RWPE1 (cell line): ENCODE results near the gene ANKRD36.
A peak's percentile ranks its signal among the peaks of the same experiment; 100 is the strongest.
"Not testable (repeated sequence)": the region's sequence is repeated elsewhere in the genome, so short reads cannot be mapped to it uniquely, and the experiment has no call there.

Source experiments
- CTCF ChIA-PET: fragments of 350-600 bp; sonication (Branson Sonifier 250); formaldehyde crosslinking; extraction: SDS; loops from one replicate; lab custom pipeline; 2021; lab: Yijun Ruan, JAX
- POLR2A ChIA-PET: fragments of 400-600 bp; formaldehyde crosslinking; extraction: SDS; loops from one replicate; lab custom pipeline; 2020; ENCODE audit warnings: antibody characterized with exemption; ENCODE audit not compliant: low non-redundant PET; lab: Yijun Ruan, JAX
- DNase-seq: peaks from one replicate; pipeline ENCODE4 v3.0.0; 2012; ENCODE audit warnings: low spot score
- H3K27ac ChIP-seq: fragments of 450-650 bp; 2 replicates; pipeline ENCODE4 v1.5.1; 2017
- CTCF ChIP-seq: fragments of 450-650 bp; conservative IDR thresholded peaks from 2 replicates; pipeline ENCODE4 v1.5.1; 2017; ENCODE audit warnings: low read depth, mild to moderate bottlenecking

ANKRD36 gene

GRCh38 chr2:97197251-97197650, 84.3 kb downstream of the ANKRD36 start:
- DNase-seq, CTCF ChIA-PET, H3K27ac ChIP-seq, POLR2A ChIA-PET: not testable (repeated sequence)

DNA sequence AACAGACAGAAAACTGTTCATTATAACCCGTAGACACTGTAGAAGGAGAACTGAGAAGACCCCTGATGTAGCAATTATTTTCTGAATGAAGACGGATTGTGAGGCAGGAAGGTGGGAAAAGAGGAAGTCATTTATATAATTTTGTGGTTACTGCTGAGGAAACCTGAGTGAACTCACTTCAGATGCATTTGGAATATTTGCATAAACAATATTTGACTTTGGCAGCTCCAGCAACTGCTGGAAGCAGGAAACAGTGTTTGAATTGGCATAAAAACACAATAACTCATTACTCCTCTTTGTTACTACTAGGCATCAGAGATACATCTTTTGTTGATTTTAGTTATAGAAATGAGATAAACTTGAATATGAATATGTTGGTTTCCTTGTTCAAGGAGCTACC, 87.9 kb downstream of the ANKRD36 start:
- POLR2A ChIA-PET, H3K27ac ChIP-seq, CTCF ChIA-PET, DNase-seq: not testable (repeated sequence)

GRCh38 chr2:97202643-97203250, 89.8 kb downstream of the ANKRD36 start:
- CTCF ChIA-PET, DNase-seq, H3K27ac ChIP-seq, POLR2A ChIA-PET: not testable (repeated sequence)

DNA sequence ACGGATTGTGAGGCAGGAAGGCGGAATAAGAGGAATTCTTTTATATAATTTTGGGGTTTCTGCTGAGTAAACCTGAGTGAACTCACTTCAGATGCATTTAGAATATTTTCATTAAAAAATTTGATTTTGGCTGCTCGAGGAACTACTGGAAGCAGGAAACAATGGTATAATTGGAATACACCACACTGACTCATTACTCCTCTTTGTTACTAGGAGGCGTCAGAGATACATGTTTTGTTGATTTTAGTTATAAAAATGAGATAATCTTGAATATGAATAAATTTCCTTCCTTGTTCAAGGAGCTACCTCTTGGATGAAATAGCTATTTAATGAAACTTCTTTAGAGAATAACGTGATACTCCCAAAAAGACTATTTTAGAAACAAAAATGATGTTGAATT, 97.4 kb downstream of the ANKRD36 start:
- no peak for TF ChIP-seq CTCF
- DNase-seq = no peak
- no peak overlapping the region for H3K27ac ChIP-seq
- ChIA-PET POLR2A (no interaction called here), CTCF (no interaction called here)

GRCh38 chr2:97215025-97215424, 102.1 kb downstream of the ANKRD36 start:
- DNase-seq, CTCF ChIA-PET, H3K27ac ChIP-seq, POLR2A ChIA-PET: not testable (repeated sequence)

GRCh38 chr2:97230848-97231585, 118.1 kb downstream of the ANKRD36 start:
- H3K27ac ChIP-seq = peak overlapping the region; percentile 34
- POLR2A ChIA-PET, CTCF ChIA-PET, DNase-seq: not testable (repeated sequence)

- CTCF ChIA-PET, DNase-seq, POLR2A ChIA-PET: not testable (repeated sequence)
Observed at GRCh38 chr2:97232981-97233380, 120.0 kb downstream of the ANKRD36 start.

GRCh38 chr2:97233660-97234295, 120.8 kb downstream of the ANKRD36 start:
- H3K27ac ChIP-seq, DNase-seq, CTCF ChIA-PET, POLR2A ChIA-PET: not testable (repeated sequence)

More at GRCh38 chr2:97232981-97233380, 120.0 kb downstream of the ANKRD36 start:
- not testable (repeated sequence) for H3K27ac ChIP-seq

DNA sequence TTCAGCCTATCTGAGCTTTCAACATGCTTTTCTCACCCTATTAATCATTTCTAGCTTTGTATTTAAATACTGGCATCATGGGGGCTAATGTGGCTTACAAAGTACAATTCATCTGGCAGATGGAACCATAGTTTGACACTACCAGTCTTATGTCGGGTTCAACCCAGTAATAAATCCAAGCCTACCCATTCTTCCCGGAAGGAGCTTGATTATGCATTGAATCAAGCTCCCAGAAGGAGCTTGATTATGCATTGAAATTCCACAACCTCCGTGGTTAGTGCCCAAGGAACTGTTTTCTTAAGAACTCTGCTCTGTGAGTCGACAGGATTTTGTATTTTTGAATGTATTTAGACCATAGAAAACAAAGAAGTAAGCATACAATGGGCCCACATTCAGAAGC, 148.2 kb downstream of the ANKRD36 start:
- POLR2A ChIA-PET, CTCF ChIA-PET, H3K27ac ChIP-seq, DNase-seq: not testable (repeated sequence)

- DNase-seq, CTCF ChIA-PET, POLR2A ChIA-PET, H3K27ac ChIP-seq: not testable (repeated sequence)
Observed at GRCh38 chr2:97266449-97266848, 153.5 kb downstream of the ANKRD36 start.

GRCh38 chr2:97267411-97268074, 154.6 kb downstream of the ANKRD36 start:
- POLR2A ChIA-PET = no interaction called here
- CTCF ChIA-PET = no interaction called here
- no peak for TF ChIP-seq CTCF
- no peak overlapping the region for H3K27ac ChIP-seq
- DNase-seq = no peak

DNA sequence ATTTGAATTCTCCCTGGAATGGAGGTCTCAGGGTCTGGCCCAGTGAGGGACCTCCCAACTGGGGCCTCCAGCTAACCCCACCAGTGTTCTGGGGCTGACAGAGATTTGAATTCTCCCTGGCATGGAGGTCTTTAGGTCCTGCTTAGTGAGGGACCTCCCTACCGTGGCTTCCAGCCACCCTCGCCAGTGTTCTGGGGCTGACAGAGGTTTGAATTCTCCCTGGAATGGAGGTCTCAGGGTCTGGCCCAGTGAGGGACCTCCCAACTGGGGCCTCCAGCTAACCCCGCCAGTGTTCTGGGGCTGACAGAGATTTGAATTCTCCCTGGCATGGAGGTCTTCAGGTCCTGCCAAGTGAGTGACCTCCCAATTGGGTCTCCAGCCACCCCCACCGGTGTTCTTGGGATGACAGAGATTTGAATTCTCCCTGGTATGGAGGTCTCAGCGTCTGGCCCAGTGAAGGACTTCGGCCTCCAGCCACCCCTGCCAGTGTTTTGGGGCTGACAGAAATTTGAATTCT, 155.2 kb downstream of the ANKRD36 start:
- POLR2A ChIA-PET, CTCF ChIA-PET, H3K27ac ChIP-seq, DNase-seq: not testable (repeated sequence)

GRCh38 chr2:97276232-97276798, 163.4 kb downstream of the ANKRD36 start:
- CTCF ChIA-PET, DNase-seq, H3K27ac ChIP-seq, POLR2A ChIA-PET: not testable (repeated sequence)

- DNase-seq, POLR2A ChIA-PET, H3K27ac ChIP-seq, CTCF ChIA-PET: not testable (repeated sequence)
Observed at GRCh38 chr2:97285187-97285586, 172.2 kb downstream of the ANKRD36 start.
